Neural progenitor cell (in vitro differentiated cells): Measurements from ENCODE around the gene NCOA1. TPM values are rescaled to one million over a fixed set of nuclear protein-coding genes. Genes with fewer than 3 reads are reported as not detected.

Source experiments
- DNase-seq: peaks from one replicate; pipeline ENCODE4 v3.0.0-alpha.2; 2016; ENCODE audit warnings: low spot score
- H2AFZ ChIP-seq: fragments of 200-600 bp; sonication (generic); replicated peaks from 2 replicates; pipeline ENCODE4 v1.6.1; 2016; ENCODE audit warnings: antibody characterized with exemption
- H3F3A ChIP-seq: fragments of 200-600 bp; sonication (generic); 2 replicates; pipeline ENCODE4 v1.6.1; 2016; ENCODE audit warnings: antibody characterized with exemption, low read depth
- H3K27ac ChIP-seq: fragments of 200-600 bp; sonication (generic); 2 replicates; pipeline ENCODE4 v1.5.1; 2016; ENCODE audit warnings: mild to moderate bottlenecking
- H3K27me3 ChIP-seq: fragments of 200-600 bp; sonication (generic); 2 replicates; pipeline ENCODE4 v1.6.1; 2016; ENCODE audit warnings: mild to moderate bottlenecking, moderate library complexity
- H3K36me3 ChIP-seq: fragments of 200-600 bp; sonication (generic); 2 replicates; pipeline ENCODE4 v1.5.1; 2016
- H3K4me1 ChIP-seq: fragments of 200-600 bp; sonication (generic); 2 replicates; pipeline ENCODE4 v1.6.1; 2016; ENCODE audit warnings: mixed run types
- H3K4me2 ChIP-seq: fragments of 200-600 bp; sonication (generic); 2 replicates; pipeline ENCODE4 v1.6.1; 2016
- H3K4me3 ChIP-seq: fragments of 200-600 bp; sonication (generic); 2 replicates; pipeline ENCODE4 v1.5.1; 2016
- H3K79me2 ChIP-seq: fragments of 200-600 bp; sonication (generic); 2 replicates; pipeline ENCODE4 v1.6.1; 2016; ENCODE audit warnings: low read depth
- H3K9ac ChIP-seq: fragments of 200-600 bp; sonication (generic); 2 replicates; pipeline ENCODE4 v1.6.1; 2016
- H3K9me3 ChIP-seq: fragments of 200-600 bp; sonication (generic); 2 replicates; pipeline ENCODE4 v1.5.1; 2016; ENCODE audit warnings: low read depth
- H4K20me1 ChIP-seq: fragments of 200-600 bp; sonication (generic); 2 replicates; pipeline ENCODE4 v1.6.1; 2016; ENCODE audit warnings: low read depth
- H3K27ac Mint-ChIP-seq: 3 replicates; pipeline ENCODE4 v1.8.0; 2021; ENCODE audit warnings: mixed read lengths
- H3K27me3 Mint-ChIP-seq: 2 replicates; pipeline ENCODE4 v1.8.0; 2022; ENCODE audit warnings: low read depth, mild to moderate bottlenecking, inconsistent platforms, moderate library complexity, mixed read lengths; ENCODE audit not compliant: insufficient read depth
- H3K36me3 Mint-ChIP-seq: 3 replicates; pipeline ENCODE4 v1.8.0; 2021; ENCODE audit warnings: mixed read lengths
- H3K4me1 Mint-ChIP-seq: 3 replicates; pipeline ENCODE4 v1.8.0; 2021; ENCODE audit warnings: mixed read lengths
- H3K4me3 Mint-ChIP-seq: 3 replicates; pipeline ENCODE4 v1.8.0; 2021; ENCODE audit warnings: mild to moderate bottlenecking, moderate library complexity, mixed read lengths
- H3K9me3 Mint-ChIP-seq: 3 replicates; pipeline ENCODE4 v1.8.0; 2020; ENCODE audit warnings: mixed read lengths
- EZH2 ChIP-seq: fragments of 200-600 bp; sonication (generic); IDR thresholded peaks from 2 replicates; pipeline ENCODE4 v1.6.1; 2017; ENCODE audit warnings: antibody characterized with exemption, mild to moderate bottlenecking, moderate library complexity
- EZH2phosphoT487 ChIP-seq: fragments of 200-600 bp; sonication (generic); IDR thresholded peaks from 2 replicates; pipeline ENCODE4 v1.6.1; 2017; ENCODE audit warnings: antibody characterized with exemption
- total RNA-seq: library from RNA; depleted of rRNA; stranded (reverse); fragments of >200 nt; gene quantifications from 2 replicates; pipeline ENCODE4 v1.2.3, GENCODE V29; 2015; ENCODE audit warnings: low replicate concordance
- TF ChIP-seq, protein P1 (sequence below): fragments of 200-600 bp; sonication (generic); IDR thresholded peaks from 2 replicates; pipeline ENCODE4 v1.5.1; 2017; ENCODE audit warnings: antibody characterized with exemption, mild to moderate bottlenecking

Gene NCOA1
- total RNA-seq, 1 donor from 2014 or later: 29.3 TPM

GRCh38 chr2:24485197-24485596 lies 5.9 kb upstream of the NCOA1 start:
- Mint-ChIP-seq H3K27me3 (peaks cover 2% of the 10 kb centered on the region), H3K4me3 (no peak overlapping the region), H3K27ac (no peak overlapping the region), H3K36me3 (no peaks in the 10 kb centered on the region), H3K9me3 (peaks cover 4% of the 10 kb centered on the region), H3K4me1 (peaks cover 10% of the 10 kb centered on the region)
- Histone ChIP-seq H3K27ac (no peak overlapping the region), H3F3A (peaks cover 14% of the 10 kb centered on the region), H3K79me2 (no peaks in the 10 kb centered on the region), H3K9ac (no peak overlapping the region), H3K4me2 (no peak overlapping the region), H3K36me3 (no peaks in the 10 kb centered on the region), H3K9me3 (no peaks in the 10 kb centered on the region), H3K4me3 (no peak overlapping the region), H4K20me1 (no peaks in the 10 kb centered on the region), H3K4me1 (peaks cover 7% of the 10 kb centered on the region), H2AFZ (no peak overlapping the region), H3K27me3 (no peaks in the 10 kb centered on the region)
- TF ChIP-seq EZH2phosphoT487: no peak
- no peak for DNase-seq

- Histone ChIP-seq H3K36me3 (no peaks in the 10 kb centered on the region), H3K27ac (no peak overlapping the region), H3F3A (peaks cover 20% of the 10 kb centered on the region), H3K9ac (no peak overlapping the region), H3K27me3 (no peaks in the 10 kb centered on the region), H2AFZ (no peak overlapping the region), H3K9me3 (no peaks in the 10 kb centered on the region), H3K79me2 (peaks cover under 1% of the 10 kb centered on the region), H4K20me1 (peaks cover 2% of the 10 kb centered on the region), H3K4me2 (no peak overlapping the region), H3K4me1 (peaks cover 9% of the 10 kb centered on the region), H3K4me3 (no peak overlapping the region)
- H3K27me3 Mint-ChIP-seq: no peaks in the 10 kb centered on the region
- H3K4me3 Mint-ChIP-seq: no peak overlapping the region
- H3K4me1 Mint-ChIP-seq: peaks cover 14% of the 10 kb centered on the region
- TF ChIP-seq EZH2 (no peak), EZH2phosphoT487 (no peak)
- TF ChIP-seq, protein P1, sequence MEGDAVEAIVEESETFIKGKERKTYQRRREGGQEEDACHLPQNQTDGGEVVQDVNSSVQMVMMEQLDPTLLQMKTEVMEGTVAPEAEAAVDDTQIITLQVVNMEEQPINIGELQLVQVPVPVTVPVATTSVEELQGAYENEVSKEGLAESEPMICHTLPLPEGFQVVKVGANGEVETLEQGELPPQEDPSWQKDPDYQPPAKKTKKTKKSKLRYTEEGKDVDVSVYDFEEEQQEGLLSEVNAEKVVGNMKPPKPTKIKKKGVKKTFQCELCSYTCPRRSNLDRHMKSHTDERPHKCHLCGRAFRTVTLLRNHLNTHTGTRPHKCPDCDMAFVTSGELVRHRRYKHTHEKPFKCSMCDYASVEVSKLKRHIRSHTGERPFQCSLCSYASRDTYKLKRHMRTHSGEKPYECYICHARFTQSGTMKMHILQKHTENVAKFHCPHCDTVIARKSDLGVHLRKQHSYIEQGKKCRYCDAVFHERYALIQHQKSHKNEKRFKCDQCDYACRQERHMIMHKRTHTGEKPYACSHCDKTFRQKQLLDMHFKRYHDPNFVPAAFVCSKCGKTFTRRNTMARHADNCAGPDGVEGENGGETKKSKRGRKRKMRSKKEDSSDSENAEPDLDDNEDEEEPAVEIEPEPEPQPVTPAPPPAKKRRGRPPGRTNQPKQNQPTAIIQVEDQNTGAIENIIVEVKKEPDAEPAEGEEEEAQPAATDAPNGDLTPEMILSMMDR: no peak
- no peak overlapping the region for H3K27ac Mint-ChIP-seq
- H3K36me3 Mint-ChIP-seq: no peaks in the 10 kb centered on the region
- DNase-seq: no peak
- no peaks in the 10 kb centered on the region for H3K9me3 Mint-ChIP-seq
Observed at GRCh38 chr2:24486636-24487205, 4.3 kb upstream of the NCOA1 start.

DNA sequence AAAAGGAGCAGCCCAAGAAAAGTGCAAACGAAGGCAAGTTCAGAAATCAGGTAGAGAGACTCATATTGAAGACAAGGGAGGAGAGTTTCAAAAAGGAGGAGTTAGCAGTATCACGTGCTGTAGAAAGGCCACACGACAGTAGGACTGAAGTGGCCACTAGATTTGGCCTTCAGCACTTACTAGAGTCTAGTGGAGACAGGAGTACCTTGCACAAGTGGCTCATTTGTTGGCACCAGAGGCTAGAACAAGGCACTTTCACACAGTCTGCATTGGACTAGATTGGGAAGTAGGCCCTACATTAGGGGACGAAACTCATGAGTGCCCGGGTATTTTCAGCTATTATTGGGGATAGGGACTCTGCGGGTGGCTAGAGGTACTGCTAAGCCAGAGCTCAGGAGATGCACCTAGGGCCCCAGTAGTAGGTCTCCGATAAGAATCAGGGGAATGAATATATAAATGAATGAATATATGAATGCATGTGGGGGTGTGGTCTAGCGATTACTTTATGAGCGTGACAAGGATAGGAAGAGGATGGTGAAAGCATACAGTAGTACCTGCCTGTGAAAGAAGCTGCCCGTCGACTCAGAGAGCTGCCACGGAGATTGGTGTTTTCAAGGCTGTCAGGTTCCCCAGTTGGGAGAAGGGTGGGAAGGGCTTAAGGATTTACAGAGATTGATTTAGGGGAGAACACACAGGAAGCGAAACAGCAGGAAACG lies 1.4 kb upstream of the NCOA1 start:
- Histone ChIP-seq H3K9ac (no peak overlapping the region), H3K27ac (no peak overlapping the region), H3K4me3 (peak overlapping the region; percentile 70), H3K36me3 (no peaks in the 10 kb centered on the region), H2AFZ (peak overlapping the region; percentile 84), H4K20me1 (peaks cover 31% of the 10 kb centered on the region), H3K4me1 (peaks cover 22% of the 10 kb centered on the region), H3K79me2 (peaks cover 30% of the 10 kb centered on the region), H3K27me3 (peaks cover 21% of the 10 kb centered on the region), H3K9me3 (no peaks in the 10 kb centered on the region), H3K4me2 (peak overlapping the region; percentile 72), H3F3A (peaks cover 28% of the 10 kb centered on the region)
- Mint-ChIP-seq H3K9me3 (no peaks in the 10 kb centered on the region), H3K4me1 (peaks cover 35% of the 10 kb centered on the region), H3K27ac (peak overlapping the region; percentile 0), H3K36me3 (no peaks in the 10 kb centered on the region), H3K4me3 (peak overlapping the region; percentile 91), H3K27me3 (no peaks in the 10 kb centered on the region)
- DNase-seq: no peak
- no peak for TF ChIP-seq EZH2phosphoT487
- no peak for TF ChIP-seq EZH2
- TF ChIP-seq, protein P1: no peak

- peaks cover 32% of the 10 kb centered on the region for H4K20me1 ChIP-seq
- H3K9me3 Mint-ChIP-seq: no peaks in the 10 kb centered on the region
- peak overlapping the region; percentile 84 for H2AFZ ChIP-seq
- no peaks in the 10 kb centered on the region for H3K9me3 ChIP-seq
- TF ChIP-seq EZH2phosphoT487: no peak
- TF ChIP-seq, protein P1: no peak
- no peak for TF ChIP-seq EZH2
- H3K27me3 Mint-ChIP-seq: no peaks in the 10 kb centered on the region
- peaks cover 28% of the 10 kb centered on the region for H3F3A ChIP-seq
- H3K79me2 ChIP-seq: peaks cover 36% of the 10 kb centered on the region
- H3K27ac Mint-ChIP-seq: peak overlapping the region; percentile 0
- peak overlapping the region; percentile 50 for H3K27ac ChIP-seq
- DNase-seq: peak; percentile 56
- H3K27me3 ChIP-seq: peaks cover 21% of the 10 kb centered on the region
- no peak overlapping the region for H3K9ac ChIP-seq
- H3K4me1 ChIP-seq: peaks cover 22% of the 10 kb centered on the region
- no peaks in the 10 kb centered on the region for H3K36me3 ChIP-seq
- H3K36me3 Mint-ChIP-seq: no peaks in the 10 kb centered on the region
- peaks cover 35% of the 10 kb centered on the region for H3K4me1 Mint-ChIP-seq
- peak overlapping the region; percentile 91 for H3K4me3 Mint-ChIP-seq
- H3K4me3 ChIP-seq: peak overlapping the region; percentile 70
- H3K4me2 ChIP-seq: peak overlapping the region; percentile 72
Observed at GRCh38 chr2:24490181-24490689, 819 bp upstream of the NCOA1 start.
